ENCODE measurements around the gene TMA7. TPM values are rescaled to one million over a fixed set of nuclear protein-coding genes. Genes with fewer than 3 reads are reported as not detected.

The TMA7 gene
- total and polyA plus RNA-seq, 2 of the 13 experiments (the other 11 are each of a cell fraction or from before 2014, with no cell fraction given): 100 to 486 TPM

GRCh38 chr3:48446425-48447193 is 6.6 kb downstream of the TMA7 start, which contains the start of gene ATRIP (continued):
- TF ChIP-seq GATA4 (IDR thresholded peaks at IDR 0.05; ENCODE audit: borderline replicate concordance, low read depth) (peak; percentile 72), PRDM15 (CRISPR knock-in tag; IDR thresholded peaks at IDR 0.05) (peak; percentile 89), ZNF329 (CRISPR knock-in tag; IDR thresholded peaks at IDR 0.05; ENCODE audit: low read depth) (peak; percentile 82; the same call in 1 of the 2 replicates), ZNF33B (CRISPR knock-in tag; IDR thresholded peaks at IDR 0.05) (peak; percentile 74; the same call in 1 of the 2 replicates), ZNF788 (CRISPR knock-in tag; IDR thresholded peaks at IDR 0.05; ENCODE audit: borderline replicate concordance) (peak; percentile 69), ZFY (CRISPR knock-in tag; IDR thresholded peaks at IDR 0.05) (peak; percentile 97), ZBTB14 (CRISPR knock-in tag; IDR thresholded peaks at IDR 0.05) (peak; percentile 69; the same call in 1 of the 2 replicates), NFATC3 (CRISPR knock-in tag; IDR thresholded peaks at IDR 0.05) (0 out of 2 replicates have a peak, but pooled peaks have one; percentile 55), ZNF333 (CRISPR knock-in tag; IDR thresholded peaks at IDR 0.05; ENCODE audit: borderline replicate concordance) (0 out of 2 replicates have a peak, but pooled peaks have one; percentile 69), BCL3 (CRISPR knock-in tag; IDR thresholded peaks at IDR 0.05) (peak; percentile 89; the same call in 1 of the 2 replicates), CREM (IDR thresholded peaks at IDR 0.05) (peak; percentile 90), CREM (CRISPR knock-in tag; IDR thresholded peaks at IDR 0.05) (peak; percentile 87), ZNF678 (CRISPR knock-in tag; IDR thresholded peaks at IDR 0.05) (no peak), ZSCAN25 (CRISPR knock-in tag; IDR thresholded peaks at IDR 0.05) (no peak), ZNF709 (CRISPR knock-in tag; IDR thresholded peaks at IDR 0.05) (peak; percentile 23; the same call in 1 of the 2 replicates), HNF4G (IDR thresholded peaks at IDR 0.05; ENCODE audit: borderline replicate concordance, low read depth, low read length) (no peak), HNF4G (CRISPR knock-in tag; IDR thresholded peaks at IDR 0.05; ENCODE audit: borderline replicate concordance, low read depth) (peak; percentile 36; the same call in 1 of the 2 replicates), HNF1B (CRISPR knock-in tag; IDR thresholded peaks at IDR 0.05) (peak; percentile 5; the same call in 1 of the 2 replicates), TSC22D2 (CRISPR knock-in tag; IDR thresholded peaks at IDR 0.05; ENCODE audit: borderline replicate concordance) (0 out of 2 replicates have a peak, but pooled peaks have one; percentile 30), THAP11 (CRISPR knock-in tag; IDR thresholded peaks at IDR 0.05) (peak; percentile 89), DMAP1 (CRISPR knock-in tag; IDR thresholded peaks at IDR 0.05) (peak; percentile 92), ZNF446 (CRISPR knock-in tag; IDR thresholded peaks at IDR 0.05) (peak; percentile 52; the same call in 1 of the 2 replicates)
